ENCODE data around the gene FDXR. TPM values are rescaled to one million over a fixed set of nuclear protein-coding genes. Genes with fewer than 3 reads are reported as not detected.

The FDXR gene
- total and polyA plus RNA-seq, 2 of the 8 experiments (the other 6 are each of a cell fraction or from before 2014, with no cell fraction given): 24.2 to 31.4 TPM

DNA sequence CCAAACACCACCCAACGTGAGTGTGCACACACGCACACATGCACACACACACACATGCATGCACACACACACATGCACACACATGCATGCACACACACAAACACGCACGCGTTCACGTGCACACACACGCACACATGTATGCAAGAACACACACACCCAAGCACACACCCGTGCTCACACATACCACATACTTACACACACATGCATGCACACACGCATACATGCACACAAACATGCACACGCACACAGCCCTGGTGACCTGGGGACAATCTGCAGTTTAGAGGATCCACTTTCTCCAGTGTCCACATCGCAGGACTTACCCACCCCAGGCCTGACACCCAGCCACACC lies 44.0 kb upstream of the FDXR start (continued):
- TF ChIP-seq CHD7 (IDR thresholded peaks at IDR 0.05; ENCODE audit: insufficient replicate concordance, low read length) (no peak), HDAC6 (IDR thresholded peaks at IDR 0.05; ENCODE audit: low read depth, low read length) (no peak), CTBP2 (IDR thresholded peaks at IDR 0.05; ENCODE audit: borderline replicate concordance, insufficient read depth, insufficient read length, low read length) (no peak), TCF12 (IDR thresholded peaks at IDR 0.05; ENCODE audit: low read depth, low read length) (no peak), RFX5 (IDR thresholded peaks at IDR 0.05; ENCODE audit: borderline replicate concordance, low read depth, low read length) (no peak), GABPA (IDR thresholded peaks at IDR 0.05; ENCODE audit: borderline replicate concordance, insufficient read depth, low read length) (no peak), CEBPB (IDR thresholded peaks at IDR 0.05; ENCODE audit: low read depth, low read length) (no peak)

Measured in H1 (cell line).